GM18520 (cell line): Measurements from ENCODE around the gene VWA5B1.

Experiments used
- ATAC-seq: cut with Tn5 transposase; IDR thresholded peaks from one replicate; pipeline ENCODE4 v1.9.1; 2021; ENCODE audit not compliant: unreplicated experiment

VWA5B1 gene

DNA sequence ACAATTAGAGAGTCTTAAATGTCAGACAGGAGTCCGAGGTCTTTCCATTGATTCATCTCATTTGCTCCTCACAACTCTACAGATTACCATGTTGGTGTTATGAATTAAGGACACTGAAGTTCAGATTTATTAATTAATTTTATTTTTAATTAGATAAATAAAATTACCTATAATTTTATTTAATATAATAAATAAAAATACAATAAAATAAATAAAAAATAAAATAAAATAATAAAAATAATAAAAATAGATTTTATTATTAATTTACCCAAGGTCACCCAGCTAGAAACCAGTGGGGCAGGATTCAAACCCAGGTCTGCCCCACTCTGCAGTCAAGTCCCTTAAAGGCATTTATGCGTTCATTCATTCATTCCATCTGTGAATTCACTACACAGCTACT is 72.2 kb downstream of the VWA5B1 start:
- ATAC-seq: no peak

DNA sequence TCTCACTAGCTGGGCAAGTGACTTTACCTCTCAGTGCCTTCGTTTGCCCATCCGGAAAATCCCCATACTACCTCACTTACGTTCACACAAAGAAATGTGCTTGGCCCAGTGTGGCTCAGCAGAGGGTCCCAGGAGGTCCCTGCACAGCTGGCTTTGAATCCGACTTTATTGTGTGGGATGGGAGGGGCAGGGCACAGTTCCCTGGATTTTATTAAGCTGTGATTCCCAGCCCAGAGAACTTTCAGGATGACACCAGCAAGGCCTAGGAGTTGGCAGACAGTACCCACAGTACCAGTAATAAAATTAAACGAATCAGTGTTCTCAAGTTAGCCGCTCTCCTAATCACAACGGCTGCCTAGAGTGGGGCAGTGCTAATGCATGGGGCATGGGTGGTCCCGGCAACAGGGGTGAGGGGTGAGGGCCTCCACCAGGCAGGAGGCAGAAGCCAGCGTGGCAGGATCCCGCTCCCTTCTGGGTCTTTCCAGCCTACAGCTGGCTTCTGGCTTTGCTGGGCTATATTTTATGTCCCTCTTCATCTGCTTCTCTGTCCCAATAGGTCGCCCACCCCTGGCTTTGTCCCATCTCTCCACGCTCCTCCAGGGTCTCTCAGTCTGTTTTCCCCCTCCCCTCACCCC is 74.9 kb downstream of the VWA5B1 start:
- ATAC-seq: no peak

DNA sequence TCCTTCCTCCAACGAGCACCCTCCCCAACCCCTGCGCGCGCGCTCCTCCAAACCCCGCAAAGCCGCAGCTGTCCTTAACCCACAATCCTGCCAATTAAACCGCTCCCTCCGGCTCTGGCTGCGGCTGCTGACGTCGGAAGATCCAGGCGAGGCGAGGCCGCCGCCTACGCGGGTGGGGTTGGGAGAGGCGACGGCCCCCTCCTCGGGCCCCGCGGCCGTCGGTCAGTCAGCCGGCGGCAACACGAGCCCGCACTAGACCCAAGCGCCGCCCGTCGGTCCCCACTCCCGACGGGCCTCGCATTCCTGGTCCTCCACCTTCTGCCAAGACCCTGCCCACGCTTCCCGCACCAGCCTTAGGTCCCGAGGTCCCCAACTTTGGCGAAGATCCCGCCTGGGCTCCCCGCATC is 75.4 kb downstream of the VWA5B1 start:
- no peak for ATAC-seq

GRCh38 chr1:20366463-20367115 is 75.9 kb downstream of the VWA5B1 start:
- no peak for ATAC-seq

GRCh38 chr1:20367116-20367585 is 76.5 kb downstream of the VWA5B1 start:
- ATAC-seq: no peak

- no peak for ATAC-seq
Observed at GRCh38 chr1:20367626-20368025, 77.0 kb downstream of the VWA5B1 start.

DNA sequence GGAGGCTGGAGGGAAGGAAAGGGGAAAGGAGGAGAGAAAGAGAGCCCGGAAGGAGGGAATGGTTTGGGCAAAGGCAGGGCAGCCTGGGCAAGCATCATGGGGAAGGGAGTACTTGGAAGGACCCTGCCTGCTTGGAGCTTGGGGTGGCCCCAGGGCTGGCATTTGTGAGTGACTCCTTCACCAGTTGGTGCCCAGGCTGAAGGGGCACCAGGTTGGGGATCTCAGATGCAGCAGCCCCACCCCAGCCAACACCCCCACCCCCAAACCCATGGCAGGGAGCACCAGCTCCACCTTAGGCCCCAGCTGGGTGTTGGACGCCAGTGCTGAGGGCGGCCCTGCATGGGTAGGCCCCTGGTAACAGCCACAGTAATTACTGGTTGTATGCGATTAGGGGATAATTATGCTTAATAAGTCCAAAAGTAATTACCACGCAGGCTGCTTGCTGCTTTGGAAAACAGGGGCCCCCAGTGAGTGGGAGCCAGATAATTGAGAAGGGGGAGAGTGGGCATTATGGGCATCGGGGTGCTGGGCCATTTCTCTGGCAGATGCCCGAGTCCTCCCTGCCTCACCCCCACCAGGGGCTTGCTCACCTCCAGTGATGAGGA is 78.3 kb downstream of the VWA5B1 start:
- no peak for ATAC-seq

DNA sequence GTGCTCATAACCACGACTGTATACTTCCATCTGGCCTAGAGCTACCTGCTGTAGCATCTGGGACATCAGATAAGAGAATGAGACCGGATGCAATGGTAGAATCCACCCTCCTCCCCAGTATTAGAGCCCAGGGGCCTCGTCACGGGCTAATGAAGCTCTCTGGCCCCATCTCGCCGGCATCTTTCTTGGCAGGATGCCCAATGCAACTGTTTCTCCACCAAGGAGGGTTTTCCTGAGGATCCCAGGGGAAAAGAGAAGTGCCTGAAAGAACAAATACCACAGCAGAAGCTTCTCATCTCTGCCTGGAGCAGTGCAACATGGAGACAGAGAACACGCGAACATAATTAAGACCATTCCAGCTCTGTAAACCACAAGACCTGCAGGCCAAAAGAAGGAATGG is 80.0 kb downstream of the VWA5B1 start:
- ATAC-seq: no peak

DNA sequence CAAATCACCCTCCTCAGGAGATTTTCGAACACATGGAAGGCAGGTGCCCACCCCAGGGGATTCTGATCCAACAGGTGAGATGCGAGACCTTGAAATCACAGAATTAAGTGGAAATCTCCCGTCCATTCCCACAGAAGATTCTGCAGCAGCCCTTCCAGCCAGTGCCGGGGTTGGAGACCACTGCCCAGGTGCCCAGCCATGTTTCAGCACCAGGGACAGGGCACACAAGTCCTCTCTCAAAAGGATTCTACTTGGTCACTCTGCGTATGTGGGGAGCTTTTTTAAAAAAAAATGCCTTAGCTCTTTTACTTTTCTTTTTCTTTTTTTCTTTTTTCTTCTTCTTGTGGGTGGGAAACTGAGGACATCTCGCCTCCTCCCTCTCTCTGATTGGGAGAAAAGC is 80.7 kb downstream of the VWA5B1 start:
- ATAC-seq: no peak

- ATAC-seq: no peak
Observed at GRCh38 chr1:20371883-20372282, 81.2 kb downstream of the VWA5B1 start.

- no peak for ATAC-seq
Observed at GRCh38 chr1:20372676-20373075, 82.0 kb downstream of the VWA5B1 start.

DNA sequence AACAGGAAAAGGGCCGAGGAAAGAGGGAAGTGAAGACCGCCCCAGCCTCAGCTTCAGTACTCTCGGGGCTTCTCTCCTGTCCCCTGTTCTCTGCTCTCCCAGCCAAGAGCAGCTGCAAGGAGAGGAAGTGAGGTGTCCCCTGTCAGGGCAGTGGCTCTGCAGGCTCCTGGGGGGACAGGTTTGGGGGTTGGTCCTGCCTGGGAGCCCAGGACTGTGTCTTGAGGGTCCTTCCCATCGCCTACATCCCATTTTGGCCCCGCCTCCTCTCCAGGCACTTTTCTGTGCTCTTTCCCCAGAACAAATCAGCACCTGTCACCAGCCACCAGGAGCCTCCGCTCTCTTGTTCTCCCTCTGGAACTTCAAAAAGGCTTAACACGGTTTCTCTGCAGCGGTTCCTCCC is 82.6 kb downstream of the VWA5B1 start:
- no peak for ATAC-seq

- no peak for ATAC-seq
Observed at GRCh38 chr1:20373764-20374163, 83.1 kb downstream of the VWA5B1 start.

- no peak for ATAC-seq
Observed at GRCh38 chr1:20375563-20375962, 84.9 kb downstream of the VWA5B1 start.

DNA sequence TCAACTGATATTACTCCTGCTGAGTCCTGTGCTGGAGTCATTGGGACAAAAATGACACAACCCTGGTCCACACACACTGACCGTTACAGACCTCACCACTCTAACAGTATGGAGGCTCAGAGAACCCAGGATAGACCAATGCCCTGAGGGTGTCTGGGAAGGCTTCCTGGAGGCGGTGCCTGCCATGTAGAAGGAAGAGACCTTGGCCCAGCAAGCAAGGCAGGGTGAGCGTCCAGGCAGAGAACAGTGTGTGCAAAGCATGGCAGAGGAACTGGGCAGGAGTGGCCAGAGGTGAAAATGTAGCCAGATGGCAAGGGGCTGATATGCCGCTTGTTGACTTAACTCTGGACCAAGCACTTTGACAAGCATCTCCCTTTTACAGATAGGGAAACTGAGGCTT is 85.5 kb downstream of the VWA5B1 start:
- ATAC-seq: no peak

DNA sequence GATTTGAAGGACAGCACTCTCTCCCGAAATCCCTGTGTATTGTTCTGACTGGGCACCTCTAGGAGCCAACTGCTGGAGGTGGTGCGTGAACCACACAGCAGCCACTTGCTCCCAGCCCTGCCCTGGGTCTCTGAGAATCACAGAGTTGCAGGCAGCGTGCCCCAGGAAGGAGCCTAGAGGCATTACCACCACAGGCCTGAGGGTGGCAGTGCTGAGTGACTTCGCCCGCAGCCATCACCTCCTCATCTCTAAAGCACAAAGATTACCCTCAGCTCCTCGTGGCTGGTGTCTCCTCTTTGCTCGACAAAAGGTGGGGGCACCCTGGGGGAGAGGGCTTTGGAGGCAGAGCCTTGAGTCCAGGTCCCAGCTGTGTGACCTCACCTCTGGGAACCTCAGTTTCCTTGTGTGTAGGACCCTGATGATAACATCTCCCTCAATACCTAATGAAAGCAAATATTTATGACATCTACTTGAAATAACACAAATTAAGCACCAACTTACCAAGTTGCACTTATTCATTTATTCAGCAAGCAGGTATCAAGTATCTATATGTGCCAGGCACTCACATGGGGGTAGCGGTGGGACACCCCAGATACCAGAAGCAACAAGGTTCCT is 86.3 kb downstream of the VWA5B1 start:
- no peak for ATAC-seq

DNA sequence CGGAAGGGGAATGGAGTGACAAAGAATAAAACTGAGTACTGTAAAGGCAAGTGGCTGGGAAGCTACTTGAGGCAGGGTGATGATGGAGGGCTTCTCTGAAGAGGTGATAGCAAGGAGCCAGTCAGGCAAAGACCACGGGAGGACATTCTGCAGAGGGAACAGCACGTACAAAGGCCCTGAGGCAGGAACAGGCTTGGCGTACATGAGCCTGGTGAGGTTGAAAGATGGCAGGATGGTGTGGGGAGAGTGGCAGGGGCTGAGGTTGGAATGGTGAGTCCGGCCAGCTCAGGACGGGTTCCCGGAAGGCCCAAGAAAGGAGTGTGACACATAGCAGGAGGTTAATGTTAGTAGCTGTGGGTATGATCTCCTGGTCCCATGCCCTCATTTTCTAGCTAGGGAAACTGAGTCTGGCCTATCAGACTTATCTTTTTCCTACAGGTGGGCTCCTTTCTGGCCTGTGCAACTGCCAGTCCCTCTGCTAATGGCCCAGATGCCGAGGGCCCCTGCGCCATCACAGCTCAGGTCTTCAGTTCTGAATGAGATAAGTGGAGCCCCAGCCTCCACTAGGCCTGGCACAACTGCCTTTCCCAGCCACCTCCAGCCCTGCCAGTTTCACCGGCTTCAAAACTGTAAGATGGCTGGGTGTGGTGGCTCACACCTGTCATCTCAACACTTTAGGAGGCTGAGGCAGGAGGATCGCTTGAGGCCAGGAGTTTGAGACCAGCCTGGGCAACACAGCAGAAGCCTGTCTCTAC is 87.0 kb downstream of the VWA5B1 start:
- no peak for ATAC-seq

DNA sequence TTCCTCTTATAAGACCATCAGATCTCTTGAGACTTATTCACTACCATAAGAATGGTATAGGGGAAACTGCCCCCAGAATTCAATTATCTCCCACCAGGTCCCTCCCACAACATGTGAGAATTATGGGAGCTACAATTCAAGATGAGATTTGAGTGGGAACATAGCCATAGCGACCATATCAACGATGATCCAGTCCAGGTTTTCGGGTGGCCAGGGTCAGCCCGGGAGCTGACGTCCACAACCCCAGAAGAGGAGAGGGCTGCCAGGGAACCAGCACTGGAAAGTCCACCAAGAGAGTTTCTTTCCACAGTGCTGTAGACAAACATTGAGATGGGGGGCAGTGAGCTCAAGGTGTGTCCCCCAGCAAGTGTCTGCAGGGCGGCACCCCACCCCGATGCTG is 88.4 kb downstream of the VWA5B1 start:
- ATAC-seq: no peak

DNA sequence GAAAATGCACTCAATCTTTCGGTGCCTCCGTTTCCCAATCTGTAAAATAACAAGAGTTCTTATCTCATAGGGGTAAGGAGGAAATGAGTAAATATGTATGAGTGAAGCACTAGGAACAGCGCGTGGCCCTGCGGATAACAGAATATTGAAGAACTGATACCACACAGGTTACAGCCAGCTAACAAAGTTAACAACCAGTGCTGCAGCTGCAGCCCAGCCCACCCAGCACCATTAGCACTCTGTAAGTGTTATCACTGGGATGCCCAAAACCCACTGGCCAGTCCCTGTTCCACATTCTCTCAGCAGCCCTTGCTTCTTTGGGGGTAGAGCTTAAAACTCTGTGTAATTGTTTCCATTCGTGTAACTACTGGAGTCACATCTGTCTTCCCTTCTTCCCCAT is 89.5 kb downstream of the VWA5B1 start:
- ATAC-seq: no peak

GRCh38 chr1:20380616-20381035 is 90.0 kb downstream of the VWA5B1 start:
- ATAC-seq: no peak

- ATAC-seq: no peak
Observed at GRCh38 chr1:20381045-20381641, 90.5 kb downstream of the VWA5B1 start.
